Activated T-helper 17 cell treated with anti-CD3 and anti-CD28 coated beads, Interleukin-2, amount 50 U/mL, for 72 hours (primary cell): ENCODE measurements around the gene DAZAP2. TPM values are rescaled to one million over a fixed set of nuclear protein-coding genes. Genes with fewer than 3 reads are reported as not detected.
"Not testable (repeated sequence)": the region's sequence is repeated elsewhere in the genome, so short reads cannot be mapped to it uniquely, and the experiment has no call there.

Experiments used
- ATAC-seq: fragments of 150-1000 bp; cut with Tn5 transposase; replicated peaks from 2 replicates; pipeline ENCODE4 v1.10.0; 2021; ENCODE audit warnings: mild to moderate bottlenecking, moderate library complexity
- H3K27ac Mint-ChIP-seq: one replicate; pipeline ENCODE4 v1.8.0; 2022; ENCODE audit warnings: mixed read lengths
- H3K27me3 Mint-ChIP-seq: one replicate; pipeline ENCODE4 v1.8.0; 2022; ENCODE audit warnings: mixed read lengths
- H3K36me3 Mint-ChIP-seq: one replicate; pipeline ENCODE4 v1.8.0; 2022; ENCODE audit warnings: low read depth, mild to moderate bottlenecking, mixed read lengths
- H3K4me1 Mint-ChIP-seq: one replicate; pipeline ENCODE4 v1.8.0; 2022; ENCODE audit warnings: mixed read lengths
- H3K4me3 Mint-ChIP-seq: one replicate; pipeline ENCODE4 v1.8.0; 2022; ENCODE audit warnings: mild to moderate bottlenecking, mixed read lengths
- H3K9me3 Mint-ChIP-seq: one replicate; pipeline ENCODE4 v1.8.0; 2022; ENCODE audit warnings: mixed read lengths
- total RNA-seq, 2 donors: library from RNA; stranded (reverse); gene quantifications; one replicate each; pipeline ENCODE4 v1.2.3, GENCODE V29; 2022

Gene DAZAP2
- total RNA-seq, 2 donors from 2014 or later, result 110 to 124 TPM

DNA sequence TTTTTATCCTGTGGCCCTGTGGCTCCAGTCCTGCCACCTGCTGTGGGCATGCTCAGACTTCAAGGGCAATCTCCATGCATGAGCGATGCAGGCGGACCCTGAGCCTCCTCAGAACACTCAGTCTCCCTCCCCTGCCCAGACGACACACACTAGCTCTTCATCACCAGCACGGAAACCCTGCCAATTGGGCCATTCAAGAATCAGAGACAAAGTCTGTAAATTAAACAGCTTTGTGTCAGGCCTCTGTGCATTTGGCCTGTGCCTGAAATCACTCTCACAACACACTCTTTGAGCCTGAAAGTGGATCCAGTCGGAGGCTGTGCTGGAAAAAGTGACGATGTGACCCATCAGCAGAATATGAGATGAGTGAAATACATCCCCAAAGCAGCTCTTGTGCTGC, 33.3 kb upstream of the DAZAP2 start:
- Mint-ChIP-seq H3K27ac (no peak overlapping the region), H3K36me3 (no peaks in the 10 kb centered on the region), H3K27me3 (no peaks in the 10 kb centered on the region), H3K4me3 (no peak overlapping the region), H3K9me3 (no peaks in the 10 kb centered on the region), H3K4me1 (peaks cover 16% of the 10 kb centered on the region)
- no peak for ATAC-seq

GRCh38 chr12:51208016-51208660, 30.5 kb upstream of the DAZAP2 start:
- Mint-ChIP-seq H3K27me3 (no peaks in the 10 kb centered on the region), H3K9me3 (no peaks in the 10 kb centered on the region), H3K4me1 (peaks cover 8% of the 10 kb centered on the region), H3K4me3 (no peak overlapping the region), H3K36me3 (no peaks in the 10 kb centered on the region), H3K27ac (no peak overlapping the region)
- ATAC-seq, result no peak

DNA sequence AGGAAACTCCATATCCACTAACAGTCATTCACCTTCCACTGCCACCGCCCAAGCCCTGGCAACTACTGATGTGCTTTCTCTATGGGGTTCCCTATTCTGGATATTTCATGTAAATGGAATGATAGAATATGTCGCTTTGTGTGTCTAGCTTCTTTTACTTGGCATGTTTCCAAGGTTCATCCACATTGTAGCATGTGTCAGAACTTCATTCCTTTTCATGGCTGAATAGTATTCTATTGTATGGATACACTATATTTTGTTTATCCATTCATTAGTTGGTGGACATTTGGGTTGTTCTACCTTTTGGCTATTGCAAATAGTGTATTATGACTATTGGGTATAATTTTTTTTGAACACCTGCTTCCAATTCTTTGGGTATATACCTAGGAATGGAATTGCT, 29.4 kb upstream of the DAZAP2 start:
- peaks cover 3% of the 10 kb centered on the region for H3K36me3 Mint-ChIP-seq
- no peaks in the 10 kb centered on the region for H3K27me3 Mint-ChIP-seq
- H3K27ac Mint-ChIP-seq, result peak overlapping the region; percentile 65
- H3K9me3 Mint-ChIP-seq, result no peaks in the 10 kb centered on the region
- no peak overlapping the region for H3K4me3 Mint-ChIP-seq
- ATAC-seq, result no peak
- peaks cover 2% of the 10 kb centered on the region for H3K4me1 Mint-ChIP-seq

DNA sequence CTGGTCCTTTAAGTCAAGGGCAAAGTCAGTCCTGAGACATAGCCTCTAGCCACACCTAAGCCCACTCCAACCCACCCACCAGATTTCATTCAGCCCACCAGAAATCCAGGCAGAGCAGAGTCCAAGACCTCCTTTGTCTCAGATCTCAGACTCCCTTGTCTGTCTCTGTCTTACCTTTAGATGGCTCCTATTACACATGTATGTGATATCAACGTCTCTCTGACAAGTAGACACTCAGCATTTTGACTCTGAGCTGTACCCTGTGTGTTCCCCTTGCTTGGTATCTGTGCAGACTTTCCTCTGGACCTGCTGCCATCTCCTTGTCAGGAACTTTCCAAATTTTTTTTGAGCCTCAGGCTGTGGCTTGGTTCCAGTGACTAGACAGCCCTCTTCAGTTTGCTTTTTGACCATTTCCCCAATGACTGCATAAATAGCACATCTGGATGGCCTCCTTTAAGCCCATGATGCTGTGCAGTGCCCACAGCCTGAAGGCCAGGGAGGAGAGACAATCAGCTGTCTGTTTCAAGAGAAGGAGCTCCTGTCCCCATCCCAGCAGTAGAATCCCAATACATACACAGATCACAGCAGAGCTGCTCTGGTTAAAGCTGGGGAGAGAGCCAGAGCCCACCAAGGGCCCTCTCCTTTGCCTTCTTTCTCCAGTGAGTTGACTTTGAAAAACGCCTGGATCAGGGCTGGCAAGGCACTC, 27.8 kb upstream of the DAZAP2 start:
- Mint-ChIP-seq H3K27me3 (no peaks in the 10 kb centered on the region), H3K36me3 (peaks cover 7% of the 10 kb centered on the region), H3K9me3 (no peaks in the 10 kb centered on the region), H3K4me3 (no peak overlapping the region), H3K4me1 (peaks cover 5% of the 10 kb centered on the region), H3K27ac (peak overlapping the region; percentile 36)
- ATAC-seq, result no peak

- Mint-ChIP-seq H3K4me1 (peaks cover 19% of the 10 kb centered on the region), H3K36me3 (peaks cover 7% of the 10 kb centered on the region), H3K27ac (no peak overlapping the region), H3K9me3 (no peaks in the 10 kb centered on the region), H3K27me3 (no peaks in the 10 kb centered on the region), H3K4me3 (no peak overlapping the region)
- no peak for ATAC-seq
These were observed 23.7 kb upstream of the DAZAP2 start for GRCh38 chr12:51214895-51215294.

- H3K4me1 Mint-ChIP-seq, result peaks cover 19% of the 10 kb centered on the region
- no peak for ATAC-seq
- peaks cover 7% of the 10 kb centered on the region for H3K36me3 Mint-ChIP-seq
- no peaks in the 10 kb centered on the region for H3K27me3 Mint-ChIP-seq
- H3K4me3 Mint-ChIP-seq, result peak overlapping the region; percentile 75
- H3K9me3 Mint-ChIP-seq, result no peaks in the 10 kb centered on the region
- peak overlapping the region; percentile 79 for H3K27ac Mint-ChIP-seq
These were observed 22.0 kb upstream of the DAZAP2 start for GRCh38 chr12:51216642-51217041.

GRCh38 chr12:51217133-51217967, 21.3 kb upstream of the DAZAP2 start:
- peak; percentile 55 for ATAC-seq
- H3K4me3 Mint-ChIP-seq, result peak overlapping the region; percentile 93
- peak overlapping the region; percentile 94 for H3K27ac Mint-ChIP-seq
- H3K27me3 Mint-ChIP-seq, result no peaks in the 10 kb centered on the region
- peaks cover 7% of the 10 kb centered on the region for H3K36me3 Mint-ChIP-seq
- no peaks in the 10 kb centered on the region for H3K9me3 Mint-ChIP-seq
- peaks cover 21% of the 10 kb centered on the region for H3K4me1 Mint-ChIP-seq

DNA sequence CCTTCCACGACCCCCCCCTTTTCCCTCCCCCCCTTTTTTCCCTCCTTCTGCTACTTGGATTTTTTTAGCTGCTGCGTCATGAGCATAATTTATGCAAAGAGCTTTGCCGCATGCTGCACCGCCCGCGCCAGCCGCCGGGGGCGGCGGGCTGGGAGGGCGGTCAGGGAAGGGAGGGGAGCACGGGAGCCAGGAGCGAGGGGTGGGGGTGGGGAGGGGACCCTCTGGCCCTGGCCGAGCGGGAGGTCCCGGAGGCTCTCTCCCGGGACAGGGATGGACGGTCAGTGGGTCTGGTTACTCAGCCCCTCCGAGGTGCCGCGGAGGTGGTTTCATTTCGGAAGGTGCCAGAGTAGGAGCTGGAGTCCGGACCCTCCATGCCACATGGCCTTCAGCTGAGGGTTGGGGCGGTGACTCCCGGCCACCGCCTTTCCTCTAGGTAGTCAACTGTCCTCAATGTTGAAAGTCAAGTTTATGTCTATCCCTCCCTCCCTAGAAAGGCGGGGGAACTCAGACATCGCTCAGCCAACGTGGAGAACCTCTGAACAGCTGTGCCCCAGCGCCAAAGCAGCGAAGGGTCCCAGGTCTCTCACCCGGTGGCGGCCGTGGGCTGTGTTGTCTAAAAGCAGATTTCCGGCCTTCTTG, 20.5 kb upstream of the DAZAP2 start, which contains the start of gene POU6F1:
TSS of gene POU6F1 (minus strand) at position 95 of the 639 bp plus-strand sequence. CDS start 11,226 bp downstream, outside the sequence.
- peaks cover 24% of the 10 kb centered on the region for H3K4me1 Mint-ChIP-seq
- peak within 1 kb of the TSS; percentile 93 for H3K4me3 Mint-ChIP-seq
- H3K9me3 Mint-ChIP-seq, result no peaks in the 10 kb centered on the region
- ATAC-seq, result peak; percentile 82
- H3K27ac Mint-ChIP-seq, result peak within 1 kb of the TSS; percentile 94
- no peaks in the 10 kb centered on the region for H3K27me3 Mint-ChIP-seq
- H3K36me3 Mint-ChIP-seq, result peaks cover 7% of the 10 kb centered on the region

DNA sequence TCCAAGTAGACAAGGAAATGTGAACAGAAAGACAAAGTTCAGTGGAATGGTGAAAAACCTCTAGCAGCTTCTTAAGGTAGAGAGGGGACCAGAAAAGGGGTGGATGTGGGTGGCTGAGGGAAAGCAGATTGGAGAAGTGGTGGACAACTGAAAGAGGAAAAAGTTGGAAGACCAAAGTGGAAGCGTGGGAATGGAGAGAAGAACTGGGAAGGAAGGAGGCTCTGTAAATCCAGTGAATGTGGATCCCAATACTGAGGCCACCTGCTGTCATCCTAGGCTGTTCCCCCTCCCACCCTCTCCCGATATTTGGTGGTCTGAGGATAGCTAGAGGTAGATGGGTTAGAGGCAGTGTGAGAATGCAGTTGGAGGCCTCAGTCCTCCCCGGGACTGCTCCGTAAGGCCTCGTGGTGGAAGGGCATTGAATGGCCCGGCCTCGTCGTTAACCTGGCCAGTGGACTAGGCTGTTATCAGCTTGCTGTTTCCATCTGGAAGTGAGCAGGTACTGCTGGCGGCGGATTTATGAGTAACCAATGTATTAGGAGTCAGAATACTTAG, 19.9 kb upstream of the DAZAP2 start:
- no peaks in the 10 kb centered on the region for H3K9me3 Mint-ChIP-seq

GRCh38 chr12:51219322-51219721, 19.3 kb upstream of the DAZAP2 start:
- peak overlapping the region; percentile 93 for H3K4me3 Mint-ChIP-seq
- peaks cover 3% of the 10 kb centered on the region for H3K36me3 Mint-ChIP-seq
- H3K9me3 Mint-ChIP-seq, result no peaks in the 10 kb centered on the region
- H3K27me3 Mint-ChIP-seq, result no peaks in the 10 kb centered on the region
- peaks cover 22% of the 10 kb centered on the region for H3K4me1 Mint-ChIP-seq
- H3K27ac Mint-ChIP-seq, result peak overlapping the region; percentile 94
- no peak for ATAC-seq

More for the DNA sequence above, 19.9 kb upstream of the DAZAP2 start:
- peaks cover 7% of the 10 kb centered on the region for H3K36me3 Mint-ChIP-seq
- no peak for ATAC-seq
- peak overlapping the region; percentile 93 for H3K4me3 Mint-ChIP-seq
- no peaks in the 10 kb centered on the region for H3K27me3 Mint-ChIP-seq
- H3K4me1 Mint-ChIP-seq, result peaks cover 24% of the 10 kb centered on the region
- H3K27ac Mint-ChIP-seq, result peak overlapping the region; percentile 94

- H3K36me3 Mint-ChIP-seq, H3K9me3 Mint-ChIP-seq, H3K27me3 Mint-ChIP-seq, H3K27ac Mint-ChIP-seq, ATAC-seq: not testable (repeated sequence)
- Mint-ChIP-seq H3K4me1 (peaks cover 19% of the 10 kb centered on the region), H3K4me3 (peak overlapping the region; percentile 93)
These were observed 18.8 kb upstream of the DAZAP2 start for GRCh38 chr12:51219857-51220256.

- Mint-ChIP-seq H3K9me3 (no peaks in the 10 kb centered on the region), H3K4me1 (peaks cover 14% of the 10 kb centered on the region), H3K36me3 (no peaks in the 10 kb centered on the region), H3K27me3 (no peaks in the 10 kb centered on the region), H3K27ac (no peak overlapping the region), H3K4me3 (no peak overlapping the region)
- ATAC-seq, result no peak
These were observed 16.2 kb upstream of the DAZAP2 start for GRCh38 chr12:51222461-51222860.

DNA sequence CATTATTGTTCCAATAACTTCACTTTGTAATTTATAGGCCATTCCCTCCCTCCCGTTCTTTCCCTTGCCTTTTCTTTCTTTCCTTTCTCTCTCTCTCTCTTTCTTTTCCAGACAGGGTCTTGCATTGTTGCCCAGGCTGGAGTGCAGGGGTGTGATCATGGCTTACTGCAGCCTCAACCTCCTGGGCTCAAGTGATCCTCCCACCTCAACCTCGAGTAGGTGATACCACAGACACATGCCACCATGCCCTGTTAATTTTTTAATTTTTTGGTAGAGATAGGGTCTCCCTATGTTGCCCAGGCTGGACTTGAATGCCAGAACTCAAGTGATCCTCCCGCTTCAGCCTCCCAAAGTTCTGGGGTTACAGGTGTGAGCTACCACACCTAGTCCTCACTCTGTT, 14.0 kb upstream of the DAZAP2 start:
- Mint-ChIP-seq H3K9me3 (no peaks in the 10 kb centered on the region), H3K27me3 (no peaks in the 10 kb centered on the region), H3K4me3 (no peak overlapping the region), H3K36me3 (no peaks in the 10 kb centered on the region), H3K4me1 (peaks cover 5% of the 10 kb centered on the region), H3K27ac (peak overlapping the region; percentile 65)
- no peak for ATAC-seq

DNA sequence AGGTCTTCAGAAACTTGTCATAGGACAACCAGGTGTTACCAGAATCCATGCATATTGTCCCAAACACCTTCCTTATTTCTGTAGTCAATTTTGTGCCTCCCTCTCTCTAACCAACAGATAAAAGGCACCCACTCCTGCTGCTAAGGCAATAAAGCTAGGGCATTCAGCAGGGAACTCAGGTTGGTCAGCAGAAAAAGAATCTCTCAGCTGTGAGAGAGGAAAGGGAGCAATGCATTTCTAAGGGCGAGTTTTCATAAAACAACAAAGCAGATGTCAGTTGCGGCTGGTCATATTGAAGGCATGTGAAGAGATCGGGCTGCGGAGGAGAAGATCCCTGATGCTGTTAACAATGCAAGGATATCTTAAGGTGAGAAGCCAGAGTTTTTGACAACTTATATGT, 13.4 kb upstream of the DAZAP2 start:
- H3K4me1 Mint-ChIP-seq, result peaks cover 5% of the 10 kb centered on the region
- no peaks in the 10 kb centered on the region for H3K9me3 Mint-ChIP-seq
- no peak overlapping the region for H3K4me3 Mint-ChIP-seq
- no peaks in the 10 kb centered on the region for H3K27me3 Mint-ChIP-seq
- ATAC-seq, result no peak
- H3K36me3 Mint-ChIP-seq, result no peaks in the 10 kb centered on the region
- H3K27ac Mint-ChIP-seq, result peak overlapping the region; percentile 65
